HEK293 (cell line): ENCODE results near the gene IFT52.

Experiments used
- CTCF ChIP-seq: fragments of 450-650 bp; formaldehyde crosslinking; IDR thresholded peaks from 2 replicates; pipeline ENCODE4 v1.5.1; 2016; ENCODE audit warnings: missing biosample characterization, missing genetic modification characterization
- GLI2 ChIP-seq: fragments of 450-650 bp; formaldehyde crosslinking; IDR thresholded peaks from 2 replicates; pipeline ENCODE4; 2017; ENCODE audit warnings: missing biosample characterization, missing genetic modification characterization, low read depth, borderline replicate concordance
- SP7 ChIP-seq: fragments of 450-650 bp; formaldehyde crosslinking; IDR thresholded peaks from 2 replicates; pipeline ENCODE4 v1.5.1; 2016; ENCODE audit warnings: missing biosample characterization, missing genetic modification characterization
- ZNF280C ChIP-seq: fragments of 450-650 bp; formaldehyde crosslinking; IDR thresholded peaks from 2 replicates; pipeline ENCODE4 v1.5.1; 2016; ENCODE audit warnings: missing biosample characterization, missing genetic modification characterization
- ZNF560 ChIP-seq: fragments of 450-650 bp; formaldehyde crosslinking; IDR thresholded peaks from 2 replicates; pipeline ENCODE4 v1.5.1; 2017; ENCODE audit warnings: missing biosample characterization, missing genetic modification characterization, borderline replicate concordance
- ZNF561 ChIP-seq: fragments of 450-650 bp; IDR thresholded peaks from 2 replicates; pipeline ENCODE4 v1.5.1; 2018; ENCODE audit warnings: missing biosample characterization, missing genetic modification characterization, borderline replicate concordance
- ZNF639 ChIP-seq: fragments of 450-650 bp; formaldehyde crosslinking; IDR thresholded peaks from 2 replicates; pipeline ENCODE4 v1.5.1; 2016; ENCODE audit warnings: missing biosample characterization, missing genetic modification characterization

- TF ChIP-seq GLI2 (tag by site-specific recombination) (no peak), ZNF280C (no peak), CTCF (tag by site-specific recombination) (no peak), ZNF639 (tag by site-specific recombination) (no peak), SP7 (tag by site-specific recombination) (no peak), ZNF561 (no peak), ZNF560 (tag by site-specific recombination) (no peak)
These were observed 74.9 kb downstream of the IFT52 start for GRCh38 chr20:43665466-43666176.
